GM12892 (cell line): ENCODE results near the gene NUCB2.

Experiments used
- POLR2AphosphoS5 ChIP-seq: IDR thresholded peaks from 2 replicates; pipeline ENCODE4 v1.6.1; 2011; ENCODE audit warnings: low read depth, low read length, control low read depth
- TAF1 ChIP-seq: IDR thresholded peaks from 2 replicates; pipeline ENCODE4 v1.6.1; 2011; ENCODE audit warnings: low read depth, mild to moderate bottlenecking, control low read depth, low read length, borderline replicate concordance

GRCh38 chr11:17280494-17281127, 4.1 kb downstream of the NUCB2 start:
- TF ChIP-seq TAF1 (no peak), POLR2AphosphoS5 (no peak)
